ENCODE data around the gene SPI1.
A peak's percentile ranks its signal among the peaks of the same experiment; 100 is the strongest.

The SPI1 gene

GRCh38 chr11:47388697-47389576, 10.6 kb upstream of the SPI1 start:
- DNase-seq (ENCODE audit: insufficient read length, low spot score): no peak
- TF ChIP-seq POLR2A (IDR thresholded peaks at IDR 0.05; ENCODE audit: low read depth, low read length) (no peak), POU2F2 (IDR thresholded peaks at IDR 0.05; ENCODE audit: low read depth, low read length) (no peak), PAX5 (IDR thresholded peaks at IDR 0.05; ENCODE audit: insufficient read depth, low read length, severe bottlenecking) (no peak), SPI1 (IDR thresholded peaks at IDR 0.05; ENCODE audit: low read depth, low read length) (no peak)
- FAIRE-seq: no peak

- DNase-seq (ENCODE audit: insufficient read length, low spot score): no peak
- TF ChIP-seq POLR2AphosphoS5 (IDR thresholded peaks at IDR 0.05; ENCODE audit: low read depth, low read length) (no peak), POU2F2 (IDR thresholded peaks at IDR 0.05; ENCODE audit: low read depth, low read length) (no peak), PAX5 (IDR thresholded peaks at IDR 0.05; ENCODE audit: insufficient read depth, low read length, severe bottlenecking) (no peak), SPI1 (IDR thresholded peaks at IDR 0.05; ENCODE audit: low read depth, low read length) (no peak), POLR2A (IDR thresholded peaks at IDR 0.05; ENCODE audit: low read depth, low read length) (no peak), TAF1 (IDR thresholded peaks at IDR 0.05; ENCODE audit: low read depth, low read length) (no peak)
- no peak for FAIRE-seq
Observed at GRCh38 chr11:47387944-47388696, 9.8 kb upstream of the SPI1 start.

GRCh38 chr11:47384498-47384897, 6.2 kb upstream of the SPI1 start:
- DNase-seq (ENCODE audit: insufficient read length, low spot score) (no peak), FAIRE-seq (no peak)
- no peak for TF ChIP-seq PAX5 (IDR thresholded peaks at IDR 0.05; ENCODE audit: insufficient read depth, low read length, severe bottlenecking)
- TF ChIP-seq POU2F2 (IDR thresholded peaks at IDR 0.05; ENCODE audit: low read depth, low read length): no peak
- no peak for TF ChIP-seq SPI1 (IDR thresholded peaks at IDR 0.05; ENCODE audit: low read depth, low read length)
- no peak for TF ChIP-seq POLR2A (IDR thresholded peaks at IDR 0.05; ENCODE audit: low read depth, low read length)
- TF ChIP-seq TAF1 (IDR thresholded peaks at IDR 0.05; ENCODE audit: low read depth, low read length): no peak
- TF ChIP-seq POLR2AphosphoS5 (IDR thresholded peaks at IDR 0.05; ENCODE audit: low read depth, low read length): no peak

- no peak for DNase-seq (ENCODE audit: insufficient read length, low spot score)
- no peak for FAIRE-seq
- TF ChIP-seq POLR2A (IDR thresholded peaks at IDR 0.05; ENCODE audit: low read depth, low read length) (no peak), POU2F2 (IDR thresholded peaks at IDR 0.05; ENCODE audit: low read depth, low read length) (no peak), POLR2AphosphoS5 (IDR thresholded peaks at IDR 0.05; ENCODE audit: low read depth, low read length) (no peak), PAX5 (IDR thresholded peaks at IDR 0.05; ENCODE audit: insufficient read depth, low read length, severe bottlenecking) (no peak), TAF1 (IDR thresholded peaks at IDR 0.05; ENCODE audit: low read depth, low read length) (no peak), SPI1 (IDR thresholded peaks at IDR 0.05; ENCODE audit: low read depth, low read length) (no peak)
Observed at GRCh38 chr11:47383071-47383470, 4.7 kb upstream of the SPI1 start.

GRCh38 chr11:47380078-47380477, 1.7 kb upstream of the SPI1 start:
- DNase-seq (ENCODE audit: insufficient read length, low spot score) (no peak), FAIRE-seq (peak; percentile 67)
- TF ChIP-seq PAX5 (IDR thresholded peaks at IDR 0.05; ENCODE audit: insufficient read depth, low read length, severe bottlenecking) (no peak), SPI1 (IDR thresholded peaks at IDR 0.05; ENCODE audit: low read depth, low read length) (no peak), TAF1 (IDR thresholded peaks at IDR 0.05; ENCODE audit: low read depth, low read length) (no peak), POU2F2 (IDR thresholded peaks at IDR 0.05; ENCODE audit: low read depth, low read length) (no peak), POLR2A (IDR thresholded peaks at IDR 0.05; ENCODE audit: low read depth, low read length) (no peak), POLR2AphosphoS5 (IDR thresholded peaks at IDR 0.05; ENCODE audit: low read depth, low read length) (no peak)

- peak; percentile 76 for FAIRE-seq
- DNase-seq (ENCODE audit: insufficient read length, low spot score): no peak
- no peak for TF ChIP-seq SPI1 (IDR thresholded peaks at IDR 0.05; ENCODE audit: low read depth, low read length)
- TF ChIP-seq POLR2A (IDR thresholded peaks at IDR 0.05; ENCODE audit: low read depth, low read length): no peak
- TF ChIP-seq POLR2AphosphoS5 (IDR thresholded peaks at IDR 0.05; ENCODE audit: low read depth, low read length): no peak
- no peak for TF ChIP-seq POU2F2 (IDR thresholded peaks at IDR 0.05; ENCODE audit: low read depth, low read length)
- TF ChIP-seq PAX5 (IDR thresholded peaks at IDR 0.05; ENCODE audit: insufficient read depth, low read length, severe bottlenecking): no peak
Observed at GRCh38 chr11:47379317-47379716, 970 bp upstream of the SPI1 start.

GRCh38 chr11:47378836-47379170, 456 bp upstream of the SPI1 start:
- FAIRE-seq: no peak
- TF ChIP-seq POU2F2 (IDR thresholded peaks at IDR 0.05; ENCODE audit: low read depth, low read length): 0 out of 2 replicates have a peak, but pooled peaks have one; percentile 13
- TF ChIP-seq POLR2AphosphoS5 (IDR thresholded peaks at IDR 0.05; ENCODE audit: low read depth, low read length): peak; percentile 2; the same call in 1 of the 2 replicates
- TF ChIP-seq SPI1 (IDR thresholded peaks at IDR 0.05; ENCODE audit: low read depth, low read length): no peak
- no peak for DNase-seq (ENCODE audit: insufficient read length, low spot score)

- FAIRE-seq (no peak), DNase-seq (ENCODE audit: insufficient read length, low spot score) (no peak)
- TF ChIP-seq POLR2AphosphoS5 (IDR thresholded peaks at IDR 0.05; ENCODE audit: low read depth, low read length): no peak
- TF ChIP-seq PAX5 (IDR thresholded peaks at IDR 0.05; ENCODE audit: insufficient read depth, low read length, severe bottlenecking): no peak
- no peak for TF ChIP-seq POLR2A (IDR thresholded peaks at IDR 0.05; ENCODE audit: low read depth, low read length)
- no peak for TF ChIP-seq TAF1 (IDR thresholded peaks at IDR 0.05; ENCODE audit: low read depth, low read length)
- TF ChIP-seq SPI1 (IDR thresholded peaks at IDR 0.05; ENCODE audit: low read depth, low read length): no peak
- no peak for TF ChIP-seq POU2F2 (IDR thresholded peaks at IDR 0.05; ENCODE audit: low read depth, low read length)
Observed at GRCh38 chr11:47377571-47378009, 757 bp downstream of the SPI1 start.

- TF ChIP-seq SPI1 (IDR thresholded peaks at IDR 0.05; ENCODE audit: low read depth, low read length) (no peak), TAF1 (IDR thresholded peaks at IDR 0.05; ENCODE audit: low read depth, low read length) (no peak), POU2F2 (IDR thresholded peaks at IDR 0.05; ENCODE audit: low read depth, low read length) (no peak), POLR2AphosphoS5 (IDR thresholded peaks at IDR 0.05; ENCODE audit: low read depth, low read length) (no peak), PAX5 (IDR thresholded peaks at IDR 0.05; ENCODE audit: insufficient read depth, low read length, severe bottlenecking) (no peak), POLR2A (IDR thresholded peaks at IDR 0.05; ENCODE audit: low read depth, low read length) (no peak)
- DNase-seq (ENCODE audit: insufficient read length, low spot score) (no peak), FAIRE-seq (peak; percentile 69)
Observed at GRCh38 chr11:47376525-47377371, 1.6 kb downstream of the SPI1 start.

Data from GM12891 (cell line).